ENCODE results near the gene DHX36.

Gene DHX36

DNA sequence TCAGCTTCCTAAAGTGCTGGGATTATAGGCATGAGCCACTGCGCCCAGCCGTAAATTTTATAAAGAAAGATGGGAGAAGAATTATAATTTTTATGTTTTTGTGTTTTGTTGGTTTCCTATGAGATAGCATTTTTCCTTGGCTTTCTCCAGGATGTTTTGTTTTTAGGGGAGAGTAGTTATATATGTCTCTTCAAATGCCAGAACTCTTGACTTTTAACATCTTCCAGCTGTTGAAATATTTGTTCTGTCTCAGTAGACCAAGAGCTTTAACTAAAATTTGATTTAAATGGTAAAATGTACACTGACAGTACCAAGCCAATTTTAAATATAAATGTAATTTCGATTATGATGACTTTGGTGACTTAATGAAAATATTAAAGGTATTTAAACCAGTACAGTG lies 96.8 kb downstream of the DHX36 start:
- intact Hi-C loops (cut with DNase I), result no loop called here
- no peak for DNase-seq

DNA sequence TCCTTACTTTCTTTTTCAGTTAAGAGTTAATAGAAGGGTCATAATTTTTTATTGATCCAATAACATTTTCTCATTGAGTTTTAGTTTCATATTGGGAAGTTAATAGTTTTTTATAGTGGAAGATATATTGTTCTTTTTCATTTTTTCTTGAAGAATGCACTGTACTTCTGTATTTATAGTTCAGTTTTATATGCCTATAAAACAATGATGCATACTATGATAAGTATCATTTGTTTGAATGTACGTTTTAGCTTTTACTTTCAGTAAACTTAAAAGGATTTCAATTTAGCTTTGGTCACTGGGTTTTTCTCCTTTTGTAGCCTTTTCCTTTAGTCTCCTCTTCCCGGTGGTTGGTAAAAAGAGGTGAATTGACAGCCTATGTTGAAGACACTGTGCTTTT lies 98.8 kb downstream of the DHX36 start:
- DNase-seq, result no peak
- intact Hi-C loops (cut with DNase I), result no loop called here

DNA sequence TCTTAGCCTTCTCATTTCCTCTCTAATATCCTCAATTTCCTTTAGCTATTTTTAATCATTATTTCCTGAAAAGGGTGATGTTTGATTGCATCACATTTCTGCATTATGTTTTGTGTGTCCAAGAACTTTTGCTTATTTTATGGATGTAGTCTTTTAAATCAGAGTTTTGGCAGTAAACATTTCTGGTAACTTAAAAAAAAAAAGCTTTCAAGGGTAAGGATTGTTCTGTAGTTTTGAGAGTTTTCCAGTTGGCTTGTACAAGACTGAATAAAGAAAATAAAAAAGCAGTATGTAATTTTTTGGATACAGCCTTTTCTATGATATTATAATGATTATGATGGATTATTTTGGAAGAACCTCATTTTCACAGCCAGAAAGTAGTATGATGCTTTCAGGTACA lies 99.4 kb downstream of the DHX36 start:
- no peak for DNase-seq
- intact Hi-C loops (cut with DNase I), result no loop called here

DNA sequence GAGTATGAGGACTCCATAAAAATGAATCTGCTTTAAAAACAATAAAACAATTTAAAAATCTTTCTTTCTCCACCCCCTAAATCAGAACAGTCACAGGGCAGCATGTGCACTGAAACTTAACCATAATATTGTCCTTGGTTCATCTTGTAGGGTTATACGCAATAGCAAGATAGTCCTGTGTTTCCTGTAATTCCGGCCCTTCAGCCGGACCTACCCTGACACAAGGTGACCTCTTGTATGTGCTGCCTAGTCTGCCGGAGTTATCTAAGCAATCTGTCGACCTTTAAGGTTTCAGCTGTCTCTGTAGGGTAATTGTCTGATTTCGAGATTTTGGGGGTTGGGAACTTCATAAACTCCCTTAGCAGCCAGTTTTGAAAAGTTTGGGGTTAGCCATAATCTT lies 99.9 kb downstream of the DHX36 start:
- intact Hi-C loops (cut with DNase I), result no loop called here
- no peak for DNase-seq

DNA sequence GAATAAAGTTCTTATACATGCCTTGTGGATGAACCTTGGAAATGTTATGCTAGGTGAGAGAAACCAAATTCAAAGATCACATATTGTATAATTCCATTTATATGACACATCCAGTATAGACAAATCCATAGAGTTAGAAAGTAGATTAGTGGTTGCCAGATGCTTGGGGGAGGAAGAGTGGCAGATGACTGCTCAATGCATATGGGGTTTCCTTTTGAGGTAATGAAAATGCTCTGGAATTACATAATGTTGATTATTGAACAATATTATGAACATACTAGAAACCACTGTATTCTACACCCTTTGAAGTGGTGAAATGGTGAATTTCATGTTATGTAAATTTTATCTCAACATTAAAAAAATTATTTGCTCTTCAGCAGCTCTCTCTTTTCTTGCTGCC lies 100.8 kb downstream of the DHX36 start:
- intact Hi-C loops (cut with DNase I), result no loop called here
- no peak for DNase-seq

Measured in posterior cingulate gyrus (tissue), 11 donors.